Measurements from ENCODE around the gene CLMN.

Gene CLMN

GRCh38 chr14:95320078-95320895 is 579 bp upstream of the CLMN start:
- Mint-ChIP-seq H3K27me3 (ENCODE audit: low read depth) (peaks cover 47% of the 10 kb centered on the region), H3K4me3 (peak overlapping the region; percentile 59), H3K4me1 (ENCODE audit: low read depth) (peaks cover 2% of the 10 kb centered on the region), H3K9me3 (no peaks in the 10 kb centered on the region), H3K36me3 (ENCODE audit: low read depth) (no peaks in the 10 kb centered on the region), H3K27ac (no peak overlapping the region)

- Mint-ChIP-seq H3K36me3 (ENCODE audit: low read depth) (no peaks in the 10 kb centered on the region), H3K9me3 (no peaks in the 10 kb centered on the region), H3K27me3 (ENCODE audit: low read depth) (peaks cover 45% of the 10 kb centered on the region), H3K27ac (no peak overlapping the region), H3K4me3 (peak overlapping the region; percentile 66), H3K4me1 (ENCODE audit: low read depth) (peaks cover 8% of the 10 kb centered on the region)
Measured at GRCh38 chr14:95318399-95319311, 1.1 kb downstream of the CLMN start.

GRCh38 chr14:95317817-95318343 is 1.8 kb downstream of the CLMN start:
- Mint-ChIP-seq H3K4me1 (ENCODE audit: low read depth) (peaks cover 8% of the 10 kb centered on the region), H3K36me3 (ENCODE audit: low read depth) (no peaks in the 10 kb centered on the region), H3K9me3 (no peaks in the 10 kb centered on the region), H3K27me3 (ENCODE audit: low read depth) (peaks cover 42% of the 10 kb centered on the region), H3K27ac (no peak overlapping the region), H3K4me3 (peak overlapping the region; percentile 45)

GRCh38 chr14:95316821-95317220 is 2.9 kb downstream of the CLMN start:
- H3K27me3 Mint-ChIP-seq (ENCODE audit: low read depth), result peaks cover 37% of the 10 kb centered on the region
- no peak overlapping the region for H3K4me3 Mint-ChIP-seq
- peaks cover 8% of the 10 kb centered on the region for H3K4me1 Mint-ChIP-seq (ENCODE audit: low read depth)
- no peak overlapping the region for H3K27ac Mint-ChIP-seq
- H3K36me3 Mint-ChIP-seq (ENCODE audit: low read depth), result no peaks in the 10 kb centered on the region
- no peaks in the 10 kb centered on the region for H3K9me3 Mint-ChIP-seq

GRCh38 chr14:95315579-95315978 is 4.1 kb downstream of the CLMN start:
- Mint-ChIP-seq H3K27me3 (ENCODE audit: low read depth) (peaks cover 29% of the 10 kb centered on the region), H3K9me3 (no peaks in the 10 kb centered on the region), H3K27ac (no peak overlapping the region), H3K4me3 (no peak overlapping the region), H3K4me1 (ENCODE audit: low read depth) (peaks cover 8% of the 10 kb centered on the region), H3K36me3 (ENCODE audit: low read depth) (no peaks in the 10 kb centered on the region)

GRCh38 chr14:95315156-95315555 is 4.6 kb downstream of the CLMN start:
- H3K36me3 Mint-ChIP-seq (ENCODE audit: low read depth), result no peaks in the 10 kb centered on the region
- H3K9me3 Mint-ChIP-seq, result no peaks in the 10 kb centered on the region
- peaks cover 8% of the 10 kb centered on the region for H3K4me1 Mint-ChIP-seq (ENCODE audit: low read depth)
- no peak overlapping the region for H3K4me3 Mint-ChIP-seq
- H3K27me3 Mint-ChIP-seq (ENCODE audit: low read depth), result peaks cover 29% of the 10 kb centered on the region
- H3K27ac Mint-ChIP-seq, result no peak overlapping the region

GRCh38 chr14:95314609-95315008 is 5.1 kb downstream of the CLMN start:
- Mint-ChIP-seq H3K4me3 (no peak overlapping the region), H3K9me3 (no peaks in the 10 kb centered on the region)

GRCh38 chr14:95313707-95314106 is 6.0 kb downstream of the CLMN start:
- H3K4me3 Mint-ChIP-seq, result no peak overlapping the region
- no peak overlapping the region for H3K27ac Mint-ChIP-seq
- H3K27me3 Mint-ChIP-seq (ENCODE audit: low read depth), result peaks cover 23% of the 10 kb centered on the region
- no peaks in the 10 kb centered on the region for H3K9me3 Mint-ChIP-seq
- H3K36me3 Mint-ChIP-seq (ENCODE audit: low read depth), result no peaks in the 10 kb centered on the region
- peaks cover 8% of the 10 kb centered on the region for H3K4me1 Mint-ChIP-seq (ENCODE audit: low read depth)

More at GRCh38 chr14:95314609-95315008, 5.1 kb downstream of the CLMN start:
- Mint-ChIP-seq H3K4me1 (ENCODE audit: low read depth) (peaks cover 8% of the 10 kb centered on the region), H3K36me3 (ENCODE audit: low read depth) (no peaks in the 10 kb centered on the region), H3K27me3 (ENCODE audit: low read depth) (peaks cover 29% of the 10 kb centered on the region), H3K27ac (no peak overlapping the region)

- H3K9me3 Mint-ChIP-seq, result no peaks in the 10 kb centered on the region
- H3K27ac Mint-ChIP-seq, result no peak overlapping the region
- no peaks in the 10 kb centered on the region for H3K36me3 Mint-ChIP-seq (ENCODE audit: low read depth)
- no peak overlapping the region for H3K4me3 Mint-ChIP-seq
- H3K4me1 Mint-ChIP-seq (ENCODE audit: low read depth), result peaks cover 8% of the 10 kb centered on the region
- peaks cover 18% of the 10 kb centered on the region for H3K27me3 Mint-ChIP-seq (ENCODE audit: low read depth)
Measured at GRCh38 chr14:95313190-95313589, 6.5 kb downstream of the CLMN start.

- H3K27ac Mint-ChIP-seq, result no peak overlapping the region
- no peaks in the 10 kb centered on the region for H3K9me3 Mint-ChIP-seq
- no peaks in the 10 kb centered on the region for H3K36me3 Mint-ChIP-seq (ENCODE audit: low read depth)
- H3K27me3 Mint-ChIP-seq (ENCODE audit: low read depth), result peaks cover 11% of the 10 kb centered on the region
- H3K4me1 Mint-ChIP-seq (ENCODE audit: low read depth), result peaks cover 7% of the 10 kb centered on the region
- H3K4me3 Mint-ChIP-seq, result no peak overlapping the region
Measured at GRCh38 chr14:95312311-95312710, 7.4 kb downstream of the CLMN start.

- H3K27ac Mint-ChIP-seq, result no peak overlapping the region
- no peak overlapping the region for H3K4me3 Mint-ChIP-seq
- H3K9me3 Mint-ChIP-seq, result no peaks in the 10 kb centered on the region
- peaks cover 5% of the 10 kb centered on the region for H3K27me3 Mint-ChIP-seq (ENCODE audit: low read depth)
- peaks cover 7% of the 10 kb centered on the region for H3K4me1 Mint-ChIP-seq (ENCODE audit: low read depth)
- H3K36me3 Mint-ChIP-seq (ENCODE audit: low read depth), result no peaks in the 10 kb centered on the region
Measured at GRCh38 chr14:95311752-95312151, 8.0 kb downstream of the CLMN start.

GRCh38 chr14:95310635-95311380 is 8.9 kb downstream of the CLMN start:
- no peak overlapping the region for H3K4me3 Mint-ChIP-seq
- H3K36me3 Mint-ChIP-seq (ENCODE audit: low read depth), result no peaks in the 10 kb centered on the region
- no peaks in the 10 kb centered on the region for H3K27me3 Mint-ChIP-seq (ENCODE audit: low read depth)
- peaks cover 7% of the 10 kb centered on the region for H3K4me1 Mint-ChIP-seq (ENCODE audit: low read depth)
- no peak overlapping the region for H3K27ac Mint-ChIP-seq
- H3K9me3 Mint-ChIP-seq, result no peaks in the 10 kb centered on the region

GRCh38 chr14:95309261-95310051 is 10.3 kb downstream of the CLMN start:
- Mint-ChIP-seq H3K27ac (no peak overlapping the region), H3K27me3 (ENCODE audit: low read depth) (no peaks in the 10 kb centered on the region), H3K36me3 (ENCODE audit: low read depth) (no peaks in the 10 kb centered on the region), H3K9me3 (no peaks in the 10 kb centered on the region), H3K4me3 (no peak overlapping the region), H3K4me1 (ENCODE audit: low read depth) (peaks cover 4% of the 10 kb centered on the region)
